Midbrain (tissue), 1 donor: ENCODE results near the gene ARL15.
"Not testable (repeated sequence)": the region's sequence is repeated elsewhere in the genome, so short reads cannot be mapped to it uniquely, and the experiment has no call there.

Experiments
- DNase-seq: peaks from one replicate; lab custom pipeline; 2025; lab: John Stamatoyannopoulos, UW

The ARL15 gene

DNA sequence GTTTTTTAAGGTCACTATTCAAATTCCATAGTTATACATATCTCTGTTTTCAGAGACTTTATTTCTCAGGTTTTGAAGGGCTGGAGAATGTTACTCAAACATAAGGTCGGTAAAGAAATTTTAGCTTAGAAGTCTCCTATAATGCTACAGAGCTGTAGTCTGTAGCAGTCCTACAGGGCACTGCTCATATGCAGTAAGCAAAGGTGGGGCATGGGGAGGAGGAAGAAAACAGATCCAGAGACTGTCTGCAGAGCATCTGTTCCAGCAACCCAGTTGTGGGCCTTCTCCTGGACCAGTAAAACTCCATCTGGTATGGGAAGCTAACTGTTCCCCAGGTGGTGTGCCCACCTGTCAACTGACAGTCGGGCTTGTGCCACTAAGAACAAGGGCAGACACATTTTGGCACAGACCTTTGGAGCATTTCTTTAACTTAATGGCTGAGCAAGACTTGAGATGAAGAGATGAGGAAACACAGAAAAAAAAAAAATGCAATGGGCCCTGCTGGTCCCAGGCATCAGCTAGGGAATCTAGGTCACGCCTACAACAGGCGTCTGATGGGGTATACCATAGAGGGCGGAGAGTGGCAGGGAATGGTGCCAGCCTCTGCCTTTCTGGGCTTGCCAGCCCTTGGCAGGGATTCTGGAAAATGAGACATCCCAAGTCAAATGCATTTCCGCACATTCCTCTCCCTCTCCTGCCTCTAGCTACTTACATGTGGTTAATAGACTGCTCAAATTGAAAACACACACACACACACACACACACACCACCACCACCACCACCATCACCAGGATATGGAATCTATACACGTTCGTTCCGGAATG lies 218.9 kb downstream of the ARL15 start:
- no peak for DNase-seq

DNA sequence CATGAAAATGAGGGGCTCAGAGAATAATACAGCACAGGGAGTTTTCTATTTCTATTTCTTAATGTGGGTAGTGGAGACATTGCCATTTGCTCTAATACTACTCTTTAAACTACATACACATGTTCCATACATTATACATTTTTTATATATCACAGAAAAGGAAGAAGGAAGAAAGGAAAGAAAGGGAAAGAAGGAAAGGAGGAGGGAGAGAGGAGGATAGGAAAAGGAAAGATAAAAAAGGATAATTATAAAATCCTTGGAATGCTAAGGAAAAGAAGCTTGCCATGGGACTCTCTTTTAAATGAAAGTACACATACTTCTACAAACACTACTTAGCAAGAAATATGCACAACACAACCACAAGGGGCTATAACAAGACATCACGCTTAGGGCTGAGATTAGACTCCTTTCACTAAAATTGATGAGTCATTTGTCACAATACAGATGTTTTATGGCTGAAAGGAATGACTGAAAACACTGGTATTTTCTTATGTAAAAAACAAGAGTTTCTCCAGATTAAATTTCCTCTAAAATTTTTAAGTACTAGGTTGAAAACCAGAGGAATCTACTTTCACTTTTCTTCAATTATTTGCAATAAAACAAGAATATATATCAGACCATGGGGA lies 219.8 kb downstream of the ARL15 start:
- no peak for DNase-seq

DNA sequence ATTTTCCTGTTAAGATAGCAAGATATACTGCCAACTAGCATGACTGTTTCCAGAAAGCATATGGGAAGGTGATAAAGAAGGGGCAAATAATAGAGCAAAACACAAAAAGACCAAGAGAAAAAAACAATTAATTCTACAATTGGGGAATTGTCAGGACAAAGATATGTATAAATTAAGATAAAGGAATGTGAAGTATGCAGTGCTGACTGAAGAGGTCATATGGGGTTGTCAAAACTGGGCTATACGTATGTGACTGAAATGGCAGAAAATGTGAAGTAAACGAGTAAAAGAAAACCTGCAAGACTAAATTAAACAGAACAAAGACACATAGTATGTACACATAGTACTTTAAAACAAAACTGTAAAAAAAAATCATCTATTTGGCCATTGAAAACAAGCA lies 222.3 kb downstream of the ARL15 start:
- no peak for DNase-seq

DNA sequence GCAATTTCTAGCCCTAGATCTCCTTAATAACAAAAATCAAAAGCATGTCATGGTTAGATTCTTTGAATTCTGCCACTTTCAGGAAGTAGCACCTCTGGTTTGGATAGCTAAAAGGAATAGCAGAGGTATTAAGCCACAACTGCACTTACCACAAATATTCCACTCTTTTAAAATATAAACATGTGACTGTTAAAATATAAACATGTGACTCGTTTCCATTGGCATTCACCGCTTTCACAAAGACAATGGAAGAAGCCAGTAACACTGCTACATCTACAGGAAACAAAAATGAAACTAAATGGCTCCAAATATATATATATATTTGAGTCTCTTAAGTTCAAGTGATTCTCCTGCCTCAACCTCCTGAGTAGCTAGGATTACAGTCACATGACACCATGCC lies 222.9 kb downstream of the ARL15 start:
- DNase-seq = no peak

- DNase-seq = no peak
Observed at GRCh38 chr5:54086191-54086590, 224.2 kb downstream of the ARL15 start.

DNA sequence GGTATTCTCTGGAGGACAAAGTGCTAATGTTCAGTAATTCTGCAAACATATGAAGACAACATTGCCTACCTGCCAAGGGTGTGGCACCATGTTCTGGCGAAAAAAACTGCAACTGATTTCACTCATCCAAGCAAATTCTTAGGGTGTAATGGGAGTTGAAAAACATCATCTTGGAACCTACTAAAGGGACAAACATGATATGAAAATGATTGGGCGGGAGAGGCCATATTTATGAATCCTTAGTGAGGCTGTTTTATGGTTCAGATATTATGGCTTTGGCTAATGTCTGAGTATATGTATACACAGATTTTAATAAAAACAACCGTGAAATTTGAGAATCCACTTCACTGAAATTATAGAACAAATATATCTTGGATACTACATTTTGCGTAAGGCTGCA lies 225.7 kb downstream of the ARL15 start:
- DNase-seq = no peak

DNA sequence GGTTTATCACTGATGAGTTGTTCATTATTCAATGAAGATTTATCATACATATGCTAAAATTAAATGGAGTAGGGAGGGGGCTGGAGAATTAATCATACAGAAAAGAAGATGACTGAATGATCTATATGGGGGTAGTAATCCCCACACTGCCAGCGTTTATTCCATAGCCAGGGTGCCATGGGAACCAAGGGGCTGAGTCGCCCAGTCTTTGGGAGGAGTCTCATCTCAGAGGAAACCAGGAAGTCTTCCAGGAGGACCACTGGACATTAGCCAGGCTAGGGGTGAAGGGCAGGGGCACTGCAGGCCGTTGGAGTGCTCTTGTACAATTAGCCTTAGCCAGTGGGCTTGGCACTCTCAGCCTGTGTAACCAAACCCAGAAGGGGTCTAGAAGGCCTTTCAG lies 226.5 kb downstream of the ARL15 start:
- no peak for DNase-seq

GRCh38 chr5:54083245-54083644 lies 227.1 kb downstream of the ARL15 start:
- no peak for DNase-seq

- no peak for DNase-seq
Observed at GRCh38 chr5:54081415-54081814, 229.0 kb downstream of the ARL15 start.

DNA sequence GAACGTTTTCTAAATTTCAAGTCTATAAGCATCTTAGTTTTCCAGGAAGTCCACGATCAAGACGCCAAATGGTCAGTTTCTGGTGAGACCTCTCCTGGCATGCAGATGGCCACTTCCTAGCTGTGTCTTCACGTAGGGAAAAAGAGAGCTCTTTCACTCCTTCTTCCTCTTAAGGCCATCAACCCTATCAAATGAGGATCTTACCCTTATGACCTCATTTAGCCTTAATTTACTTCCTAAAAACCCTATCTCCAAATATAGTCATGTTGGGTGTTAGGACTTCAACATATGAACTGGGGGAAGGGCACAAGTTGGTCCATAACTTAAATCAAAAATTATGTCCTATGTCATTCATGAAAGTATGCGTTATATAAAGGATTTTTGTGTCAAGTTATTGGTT lies 229.5 kb downstream of the ARL15 start:
- no peak for DNase-seq

GRCh38 chr5:54073735-54074134 lies 236.6 kb downstream of the ARL15 start:
- DNase-seq = no peak

DNA sequence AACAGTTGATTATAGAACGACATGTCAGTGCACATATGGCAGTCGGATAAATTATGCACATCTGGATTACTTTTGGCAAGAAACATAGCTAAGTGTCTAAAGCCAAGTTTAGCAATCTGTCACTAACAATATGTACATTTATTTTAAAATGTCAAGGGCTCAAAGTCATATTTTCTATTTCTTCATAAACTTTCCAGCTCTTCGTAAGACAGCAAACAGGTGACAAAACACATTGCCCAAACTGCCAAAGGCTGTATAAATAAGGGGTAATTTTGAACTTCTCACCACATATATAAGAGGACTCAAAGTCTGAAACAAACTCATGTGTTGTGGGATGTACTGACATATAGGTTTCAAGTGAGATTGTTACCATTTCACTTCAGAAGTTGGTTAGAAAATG lies 237.2 kb downstream of the ARL15 start:
- no peak for DNase-seq

DNA sequence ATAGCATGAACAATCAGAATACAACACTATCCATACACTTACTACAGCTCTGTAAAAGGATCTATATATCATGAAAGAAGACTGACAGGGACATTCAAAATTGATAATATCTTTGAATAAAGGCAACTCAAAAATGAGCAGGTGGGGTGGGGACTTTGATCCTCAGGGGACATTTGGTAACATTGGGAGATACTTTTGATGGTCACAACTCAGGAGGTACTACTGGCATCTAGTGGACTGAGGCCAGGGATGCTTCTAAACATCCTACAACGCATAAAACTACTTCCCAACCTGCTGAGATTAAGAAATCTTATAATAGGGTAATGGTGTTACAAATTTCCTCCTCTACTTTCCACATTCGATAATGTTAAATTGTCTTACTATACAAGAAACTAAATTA lies 243.9 kb downstream of the ARL15 start:
- DNase-seq = no peak

- no peak for DNase-seq
Observed at GRCh38 chr5:54063817-54064216, 246.6 kb downstream of the ARL15 start.

DNA sequence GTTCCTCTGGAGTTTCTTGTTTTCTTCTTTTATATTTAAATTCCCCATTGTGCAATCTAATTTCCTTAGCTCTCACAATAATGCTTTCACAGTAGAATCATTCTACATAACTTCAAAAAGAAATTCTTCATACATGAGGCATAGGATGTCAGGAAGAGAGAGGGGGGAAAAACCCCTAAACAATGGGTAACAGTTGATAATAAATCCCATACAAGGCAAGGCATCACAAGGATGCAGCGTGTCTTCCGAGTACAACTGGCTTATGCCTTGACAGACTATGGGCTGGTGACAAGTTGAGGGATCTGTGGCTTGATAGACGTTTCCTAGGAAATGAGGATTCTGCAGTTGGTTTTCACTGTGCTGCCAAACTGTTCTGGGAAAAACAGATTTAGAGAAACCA lies 247.4 kb downstream of the ARL15 start:
- no peak for DNase-seq

GRCh38 chr5:54060919-54061318 lies 249.5 kb downstream of the ARL15 start:
- DNase-seq = not testable (repeated sequence)

- DNase-seq = no peak
Observed at GRCh38 chr5:54049963-54050362, 260.4 kb downstream of the ARL15 start.

GRCh38 chr5:54049144-54049543 lies 261.2 kb downstream of the ARL15 start:
- no peak for DNase-seq

- DNase-seq = no peak
Observed at GRCh38 chr5:54045077-54045792, 265.1 kb downstream of the ARL15 start.

DNA sequence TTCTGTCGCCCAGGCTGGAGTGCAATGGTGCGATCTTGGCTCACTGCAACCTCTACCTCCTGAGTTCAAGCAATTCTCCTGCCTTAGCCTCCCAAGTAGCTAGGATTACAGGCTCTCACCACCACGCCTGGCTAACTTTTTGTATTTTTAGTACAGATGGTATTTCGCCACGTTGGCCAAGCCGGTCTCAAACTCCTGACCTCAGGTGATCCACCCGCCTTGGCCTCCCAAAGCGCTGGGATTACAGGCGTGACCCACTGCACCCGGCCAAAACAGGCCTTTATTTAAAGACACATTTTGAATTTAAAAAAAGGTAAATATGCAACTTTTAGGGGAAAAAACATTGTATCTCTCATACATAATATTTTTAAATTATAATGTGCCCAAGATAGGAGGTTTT lies 266.1 kb downstream of the ARL15 start:
- not testable (repeated sequence) for DNase-seq

GRCh38 chr5:54040804-54041203 lies 269.6 kb downstream of the ARL15 start:
- DNase-seq = no peak

GRCh38 chr5:54040018-54040417 lies 270.4 kb downstream of the ARL15 start:
- no peak for DNase-seq

DNA sequence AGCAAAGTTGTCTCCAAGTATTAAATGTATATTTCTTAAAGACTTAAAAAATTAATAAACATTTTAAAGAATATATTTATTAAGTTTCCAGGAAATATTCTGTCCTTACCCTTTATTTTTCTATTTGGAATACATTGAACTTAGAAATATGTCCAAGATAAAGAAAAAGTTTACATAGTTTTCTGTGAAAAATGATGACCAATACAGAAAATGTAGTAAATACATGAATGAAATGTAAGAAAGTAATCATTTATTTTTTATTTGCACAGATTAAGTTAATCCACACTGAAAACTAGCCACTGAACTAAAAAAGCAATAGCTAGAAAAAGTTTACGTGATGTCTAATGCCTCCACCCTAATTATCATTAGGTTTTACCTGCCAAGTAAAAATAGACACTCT lies 273.2 kb downstream of the ARL15 start:
- DNase-seq = no peak
